Upper lobe of left lung (tissue), 4 donors: ENCODE results near the gene CHCHD6.

Experiments used
- CTCF ChIP-seq, 6 experiments: fragments of 450-650 bp in 4 of 6; fragments of 200-600 bp in 2 of 6; sonication (generic) in 2 of 6; IDR thresholded peaks; one replicate each; pipeline ENCODE4 v1.5.1; 2016 to 2019; ENCODE audit warnings: antibody characterized with exemption in 6 of 6
- EP300 ChIP-seq, 4 donors: sonication (generic); formaldehyde crosslinking; IDR thresholded peaks; one replicate each; pipeline ENCODE4 v1.5.1; 2017; ENCODE audit warnings: antibody characterized with exemption in 4 of 4, control low read depth in 2 of 4
- POLR2AphosphoS5 ChIP-seq, 2 donors: sonication (generic); formaldehyde crosslinking; IDR thresholded peaks; one replicate each; pipeline ENCODE4 v1.5.1; 2017; ENCODE audit warnings: antibody characterized with exemption in 2 of 2

- TF ChIP-seq CTCF (IDR thresholded peaks at IDR 0.05): no peak
- TF ChIP-seq EP300 (IDR thresholded peaks at IDR 0.05): no peak
- no peak for TF ChIP-seq POLR2AphosphoS5 (IDR thresholded peaks at IDR 0.05)
These were observed 29.0 kb downstream of the CHCHD6 start for GRCh38 chr3:126733061-126733430.
